K562 (cell line): ENCODE measurements around the gene SEMA3A. TPM values are rescaled to one million over a fixed set of nuclear protein-coding genes. Genes with fewer than 3 reads are reported as not detected.

Source experiments
- ATAC-seq: fragments of 200-7000 bp; cut with Tn5 transposase; 3 replicates; pipeline ENCODE4 v1.9.1; 2020; ENCODE audit warnings: moderate library complexity
- BruUV-seq: library from RNA; stranded (reverse); fragments of 400-500 nt; replicated peaks from 2 replicates; lab custom pipeline; 2021; lab: Mats Ljungman, UMichigan
- CTCF ChIA-PET: fragments of 300-600 bp; formaldehyde crosslinking; extraction: SDS; loops from one replicate; lab custom pipeline; 2021; ENCODE audit warnings: low intra/inter-chr PET ratio; lab: Yijun Ruan, JAX
- POLR2A ChIA-PET: fragments of 300-600, 350-650 bp; sonication (Branson Sonifier 250); formaldehyde crosslinking; extraction: SDS; loops from one replicate; lab custom pipeline; 2021; ENCODE audit warnings: antibody characterized with exemption, inconsistent platforms; lab: Yijun Ruan, JAX
- DNase-seq, 4 experiments: peaks; one replicate each; pipeline versions ENCODE4 v3.0.0 to v3.0.0-alpha.2; 2011 to 2018; ENCODE audit warnings: low spot score in 3 of 4, mixed read lengths in 3 of 4; ENCODE audit errors: extremely low read depth in 1 of 4
- FAIRE-seq: peaks from 2 replicates; lab custom pipeline; 2011; peaks lifted over from hg19 to GRCh38; lab: Jason Lieb, UNC
- H2AFZ ChIP-seq: 2 replicates; pipeline ENCODE4 v1.6.0; 2011; ENCODE audit warnings: low read depth, low read length, control low read depth, inconsistent platforms
- H3K27ac ChIP-seq: fragments of 200-600 bp; 3 replicates; pipeline ENCODE4 v1.8.0; 2011; ENCODE audit warnings: low read depth, mild to moderate bottlenecking, control low read depth, inconsistent platforms, low read length, moderate library complexity, mixed read lengths; ENCODE audit errors: extremely low read depth
- H3K27me3 ChIP-seq, 2 experiments: fragments of 300-600 bp in 1 of 2; 2 replicates in 1 of 2; 3 replicates in 1 of 2; pipeline versions ENCODE4 v1.6.0 to v1.8.0; 2011; ENCODE audit warnings: inconsistent platforms in 2 of 2, low read length in 2 of 2, mild to moderate bottlenecking in 1 of 2, mixed read lengths in 1 of 2, moderate library complexity in 1 of 2; ENCODE audit not compliant: control insufficient read depth in 2 of 2, insufficient read depth in 2 of 2
- H3K36me3 ChIP-seq: fragments of 300-600 bp; 3 replicates; pipeline ENCODE4 v1.8.0; 2011; ENCODE audit warnings: mild to moderate bottlenecking, low read length, inconsistent platforms; ENCODE audit not compliant: control insufficient read depth, insufficient read depth
- H3K4me1 ChIP-seq, 2 experiments: fragments of 200-600 bp in 1 of 2; replicated peaks in 1 of 2; 2 replicates in 1 of 2; 3 replicates in 1 of 2; pipeline versions ENCODE4 v1.5.1 to v1.8.0; 2011; ENCODE audit warnings: inconsistent platforms in 2 of 2, low read length in 2 of 2, mild to moderate bottlenecking in 1 of 2, mixed read lengths in 1 of 2, moderate library complexity in 1 of 2; ENCODE audit not compliant: control insufficient read depth in 2 of 2, insufficient read depth in 2 of 2
- H3K4me2 ChIP-seq: 2 replicates; pipeline ENCODE4 v1.6.1; 2011; ENCODE audit warnings: low read length, control low read depth, inconsistent platforms, mixed read lengths; ENCODE audit not compliant: insufficient read depth
- H3K4me3 ChIP-seq: fragments of 200-600 bp; sonication (generic), shearing (Covaris generic); 2 replicates; pipeline ENCODE4 v1.5.1; 2016; ENCODE audit warnings: control low read depth, inconsistent platforms
- H3K79me2 ChIP-seq: fragments of 200-600 bp; 3 replicates; pipeline ENCODE4 v1.8.0; 2011; ENCODE audit warnings: low read length, inconsistent platforms; ENCODE audit not compliant: control insufficient read depth, insufficient read depth
- H3K9ac ChIP-seq, 2 experiments: 2 replicates each; pipeline versions ENCODE4 v1.6.0 to v1.6.1; 2011; ENCODE audit warnings: low read depth in 2 of 2, low read length in 2 of 2, control low read depth in 1 of 2, inconsistent platforms in 1 of 2, mild to moderate bottlenecking in 1 of 2, mixed read lengths in 1 of 2; ENCODE audit not compliant: insufficient read depth in 1 of 2
- H3K9me1 ChIP-seq: one replicate; pipeline ENCODE4 v1.6.0; 2011; ENCODE audit warnings: inconsistent platforms, mild to moderate bottlenecking, low read length, moderate library complexity; ENCODE audit not compliant: control insufficient read depth, insufficient read depth
- H3K9me3 ChIP-seq: replicated peaks from 2 replicates; pipeline ENCODE4 v1.5.1; 2011; ENCODE audit warnings: low read depth, low read length, inconsistent platforms; ENCODE audit not compliant: control insufficient read depth, insufficient read depth
- H4K20me1 ChIP-seq: replicated peaks from 2 replicates; pipeline ENCODE4 v1.6.1; 2011; ENCODE audit warnings: low read length, inconsistent platforms, mixed read lengths; ENCODE audit not compliant: control insufficient read depth, insufficient read depth
- CBX1 ChIP-seq: sonication (generic); IDR thresholded peaks from 2 replicates; pipeline ENCODE4 v1.6.1; 2016; ENCODE audit warnings: antibody characterized with exemption, low read depth, mild to moderate bottlenecking
- ELF2 ChIP-seq: fragments of 250-450 bp; sonication (Bioruptor Pico); IDR thresholded peaks from 2 replicates; pipeline ENCODE4 v1.5.0; 2021; ENCODE audit warnings: mild to moderate bottlenecking
- TAF15 ChIP-seq: fragments of 200-400 bp; formaldehyde crosslinking; IDR thresholded peaks from 2 replicates; pipeline ENCODE4 v1.6.1; 2017; ENCODE audit warnings: mild to moderate bottlenecking, low read depth, low read length, moderate library complexity
- ZNF445 ChIP-seq: fragments of 250-450 bp; sonication (Bioruptor Pico); IDR thresholded peaks from 2 replicates; pipeline ENCODE4 v1.4.0; 2020; ENCODE audit warnings: low read depth, mild to moderate bottlenecking, moderate library complexity
- ZNF644 ChIP-seq: fragments of 200-800 bp; sonication (Bioruptor generic); IDR thresholded peaks from 2 replicates; pipeline ENCODE4 v1.6.1; 2016; ENCODE audit warnings: low read depth, missing genetic modification characterization, missing compliant biosample characterization
- WGBS: fragments of 100-300 bp; shearing (Covaris generic); methylation state at CpG from one replicate; pipeline ENCODE4 v1.1.6; 2016; ENCODE audit warnings: low coverage, mixed read lengths; ENCODE audit not compliant: insufficient coverage; ENCODE audit errors: missing lambda C conversion rate; 5-methylcytosine and 5-hydroxymethylcytosine counted together
- in situ Hi-C: fragments of 300-500 bp; cut with MboI; formaldehyde crosslinking; loops from 4 replicates; pipeline ENCODE4 v1.15.0; 2018; ENCODE audit warnings: inconsistent platforms, mixed read lengths
- intact Hi-C: fragments of 100-400 bp; cut with micrococcal nuclease; formaldehyde crosslinking; loops from 2 replicates; pipeline ENCODE4 v1.14.2; 2022
- polyA plus RNA-seq, 8 experiments: library from polyadenylated mRNA; depleted of rRNA in 4 of 8; stranded (reverse) in 5 of 8; unstranded in 3 of 8; fragments of >200 nt; fragmentation: Nextera tagmentation in 2 of 8; fragmentation: Illumina TruSeq in 1 of 8; extraction: Ambion mirVana in 2 of 8; extraction: Trizol in 1 of 8; gene quantifications; 2 replicates each; pipeline versions ENCODE4 v1.2.1 to v1.2.3, GENCODE V29; 2011 to 2014; ENCODE audit warnings: inconsistent platforms in 1 of 8, missing spikeins in 1 of 8
- total RNA-seq, 7 experiments: library from RNA; depleted of rRNA in 6 of 7; stranded (reverse); fragments of >200 nt in 6 of 7; fragmentation: Illumina TruSeq in 2 of 7; extraction: Trizol in 2 of 7; gene quantifications; 2 replicates each; pipeline versions ENCODE4 v1.2.1 to v1.2.3, GENCODE V29; 2011 to 2021; ENCODE audit warnings: low replicate concordance in 1 of 7
- TF ChIP-seq, protein P1 (sequence below): sonication (generic); formaldehyde crosslinking; IDR thresholded peaks from 2 replicates; pipeline ENCODE4 v1.8.0; 2023; ENCODE audit warnings: mild to moderate bottlenecking, missing genetic modification reagents
- TF ChIP-seq, protein P2 (sequence below): IDR thresholded peaks from 2 replicates; pipeline ENCODE4 v1.6.1; 2012; ENCODE audit warnings: low read depth, low read length, improper control_type of control experiment, borderline replicate concordance

Gene SEMA3A
- total and polyA plus RNA-seq, 9 of the 15 experiments (the other 6 are each of a cell fraction or from before 2014, with no cell fraction given) = 0.36 to 3.0 (median 1.1) TPM

DNA sequence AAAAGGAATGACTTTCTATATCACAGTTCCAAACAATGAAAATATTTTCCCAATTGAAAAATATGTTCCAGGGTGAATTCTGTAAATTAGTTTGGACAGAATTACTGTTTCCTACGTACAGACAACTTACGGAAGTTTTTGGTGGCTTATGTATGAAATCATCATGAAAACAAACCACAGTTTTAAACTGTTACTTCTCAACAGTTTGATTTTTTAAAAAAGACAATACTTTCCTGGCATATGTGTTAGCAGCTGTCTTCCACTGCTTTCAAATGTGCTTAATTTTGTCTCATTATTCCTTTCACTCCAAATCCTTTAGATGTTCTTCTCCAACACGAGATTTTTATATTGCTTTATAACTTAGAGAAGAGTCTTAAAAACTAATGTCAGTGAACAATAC is 56.2 kb downstream of the SEMA3A start:
- no peaks in the 10 kb centered on the region for H3K9me3 ChIP-seq
- no peak overlapping the region for H3K9ac ChIP-seq
- H3K9me1 ChIP-seq = no peaks in the 10 kb centered on the region
- ChIA-PET CTCF (no interaction called here), POLR2A (no interaction called here)
- no peaks in the 10 kb centered on the region for H3K79me2 ChIP-seq
- intact Hi-C loops = no loop called here
- BruUV-seq = no TSS peak
- H3K27ac ChIP-seq = no peak overlapping the region
- in situ Hi-C loops = no loop called here
- 6% methylated on average over 3 of the region's 3 CpGs for WGBS
- H3K27me3 ChIP-seq = no peaks in the 10 kb centered on the region
- ATAC-seq = no peak
- H4K20me1 ChIP-seq = no peaks in the 10 kb centered on the region
- no peak overlapping the region for H2AFZ ChIP-seq
- H3K4me3 ChIP-seq = no peak overlapping the region
- DNase-seq = no peak
- no peak for TF ChIP-seq CBX1
- TF ChIP-seq ZNF445 (CRISPR knock-in tag) = no peak
- TF ChIP-seq ELF2 (CRISPR knock-in tag) = no peak
- no peak for TF ChIP-seq ZNF644
- no peak for TF ChIP-seq TAF15
- TF ChIP-seq, protein P1, sequence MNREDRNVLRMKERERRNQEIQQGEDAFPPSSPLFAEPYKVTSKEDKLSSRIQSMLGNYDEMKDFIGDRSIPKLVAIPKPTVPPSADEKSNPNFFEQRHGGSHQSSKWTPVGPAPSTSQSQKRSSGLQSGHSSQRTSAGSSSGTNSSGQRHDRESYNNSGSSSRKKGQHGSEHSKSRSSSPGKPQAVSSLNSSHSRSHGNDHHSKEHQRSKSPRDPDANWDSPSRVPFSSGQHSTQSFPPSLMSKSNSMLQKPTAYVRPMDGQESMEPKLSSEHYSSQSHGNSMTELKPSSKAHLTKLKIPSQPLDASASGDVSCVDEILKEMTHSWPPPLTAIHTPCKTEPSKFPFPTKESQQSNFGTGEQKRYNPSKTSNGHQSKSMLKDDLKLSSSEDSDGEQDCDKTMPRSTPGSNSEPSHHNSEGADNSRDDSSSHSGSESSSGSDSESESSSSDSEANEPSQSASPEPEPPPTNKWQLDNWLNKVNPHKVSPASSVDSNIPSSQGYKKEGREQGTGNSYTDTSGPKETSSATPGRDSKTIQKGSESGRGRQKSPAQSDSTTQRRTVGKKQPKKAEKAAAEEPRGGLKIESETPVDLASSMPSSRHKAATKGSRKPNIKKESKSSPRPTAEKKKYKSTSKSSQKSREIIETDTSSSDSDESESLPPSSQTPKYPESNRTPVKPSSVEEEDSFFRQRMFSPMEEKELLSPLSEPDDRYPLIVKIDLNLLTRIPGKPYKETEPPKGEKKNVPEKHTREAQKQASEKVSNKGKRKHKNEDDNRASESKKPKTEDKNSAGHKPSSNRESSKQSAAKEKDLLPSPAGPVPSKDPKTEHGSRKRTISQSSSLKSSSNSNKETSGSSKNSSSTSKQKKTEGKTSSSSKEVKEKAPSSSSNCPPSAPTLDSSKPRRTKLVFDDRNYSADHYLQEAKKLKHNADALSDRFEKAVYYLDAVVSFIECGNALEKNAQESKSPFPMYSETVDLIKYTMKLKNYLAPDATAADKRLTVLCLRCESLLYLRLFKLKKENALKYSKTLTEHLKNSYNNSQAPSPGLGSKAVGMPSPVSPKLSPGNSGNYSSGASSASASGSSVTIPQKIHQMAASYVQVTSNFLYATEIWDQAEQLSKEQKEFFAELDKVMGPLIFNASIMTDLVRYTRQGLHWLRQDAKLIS = no peak
- TF ChIP-seq, protein P2, sequence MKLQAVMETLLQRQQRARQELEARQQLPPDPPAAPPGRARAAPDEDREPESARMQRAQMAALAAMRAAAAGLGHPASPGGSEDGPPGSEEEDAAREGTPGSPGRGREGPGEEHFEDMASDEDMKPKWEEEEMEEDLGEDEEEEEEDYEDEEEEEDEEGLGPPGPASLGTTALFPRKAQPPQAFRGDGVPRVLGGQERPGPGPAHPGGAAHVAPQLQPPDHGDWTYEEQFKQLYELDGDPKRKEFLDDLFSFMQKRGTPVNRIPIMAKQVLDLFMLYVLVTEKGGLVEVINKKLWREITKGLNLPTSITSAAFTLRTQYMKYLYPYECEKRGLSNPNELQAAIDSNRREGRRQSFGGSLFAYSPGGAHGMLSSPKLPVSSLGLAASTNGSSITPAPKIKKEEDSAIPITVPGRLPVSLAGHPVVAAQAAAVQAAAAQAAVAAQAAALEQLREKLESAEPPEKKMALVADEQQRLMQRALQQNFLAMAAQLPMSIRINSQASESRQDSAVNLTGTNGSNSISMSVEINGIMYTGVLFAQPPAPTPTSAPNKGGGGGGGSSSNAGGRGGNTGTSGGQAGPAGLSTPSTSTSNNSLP = no peak
- no peak for FAIRE-seq
- H3K4me2 ChIP-seq = no peak overlapping the region
- H3K4me1 ChIP-seq = no peaks in the 10 kb centered on the region
- H3K36me3 ChIP-seq = no peaks in the 10 kb centered on the region
